IPS DF 4.7 (cell line): ENCODE measurements around the gene ACAT2.
"Not testable (repeated sequence)": the region's sequence is repeated elsewhere in the genome, so short reads cannot be mapped to it uniquely, and the experiment has no call there.

Experiments used
- DNase-seq: peaks from one replicate; pipeline ENCODE4 v3.0.0-alpha.2; 2013; ENCODE audit warnings: low spot score; ENCODE audit errors: extremely low read depth

ACAT2 gene

DNA sequence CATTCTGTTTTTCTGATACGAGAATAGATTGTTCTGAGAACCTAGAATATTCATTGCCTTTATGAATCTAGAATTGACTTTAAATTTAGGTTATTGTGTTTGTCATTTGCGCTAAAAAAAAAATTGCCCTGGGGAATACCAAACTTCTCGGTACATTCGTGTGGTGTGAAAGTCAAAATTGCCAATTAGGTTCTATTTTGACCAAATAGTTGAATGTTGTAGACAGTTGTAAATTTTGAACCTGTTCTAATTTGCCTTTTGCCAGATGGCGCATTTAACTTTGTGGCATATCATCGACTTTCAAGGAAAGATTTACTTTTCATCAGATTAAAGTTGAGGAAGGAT is 31.5 kb upstream of the ACAT2 start:
- DNase-seq: no peak

GRCh38 chr6:159732550-159732949 is 29.3 kb upstream of the ACAT2 start:
- DNase-seq: not testable (repeated sequence)

- not testable (repeated sequence) for DNase-seq
These were observed 28.4 kb upstream of the ACAT2 start for GRCh38 chr6:159733395-159733794.

- no peak for DNase-seq
These were observed 24.9 kb upstream of the ACAT2 start for GRCh38 chr6:159736908-159737307.

- DNase-seq: no peak
These were observed 22.5 kb upstream of the ACAT2 start for GRCh38 chr6:159739341-159739740.

- DNase-seq: no peak
These were observed 19.7 kb upstream of the ACAT2 start for GRCh38 chr6:159742165-159742564.

GRCh38 chr6:159745081-159745480 is 16.8 kb upstream of the ACAT2 start:
- DNase-seq: no peak

- DNase-seq: no peak
These were observed 15.1 kb upstream of the ACAT2 start for GRCh38 chr6:159746759-159747158.

DNA sequence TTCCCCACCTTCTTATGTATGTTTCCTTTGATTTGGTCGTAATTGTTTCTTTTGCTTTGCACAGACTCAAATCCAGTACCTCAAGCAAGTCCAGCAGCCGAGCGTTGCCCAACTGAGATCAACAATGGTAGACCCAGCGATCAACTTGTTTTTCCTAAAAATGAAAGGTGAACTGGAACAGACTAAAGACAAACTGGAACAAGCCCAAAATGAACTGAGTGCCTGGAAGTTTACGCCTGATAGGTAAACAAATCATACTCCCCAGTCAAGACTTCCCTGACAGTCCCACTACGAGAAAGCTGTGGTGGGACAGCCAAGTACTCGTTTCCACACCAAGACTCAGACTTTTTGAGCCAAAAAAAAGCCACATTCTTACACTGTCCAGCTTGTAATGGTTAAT is 13.7 kb upstream of the ACAT2 start:
- not testable (repeated sequence) for DNase-seq

DNA sequence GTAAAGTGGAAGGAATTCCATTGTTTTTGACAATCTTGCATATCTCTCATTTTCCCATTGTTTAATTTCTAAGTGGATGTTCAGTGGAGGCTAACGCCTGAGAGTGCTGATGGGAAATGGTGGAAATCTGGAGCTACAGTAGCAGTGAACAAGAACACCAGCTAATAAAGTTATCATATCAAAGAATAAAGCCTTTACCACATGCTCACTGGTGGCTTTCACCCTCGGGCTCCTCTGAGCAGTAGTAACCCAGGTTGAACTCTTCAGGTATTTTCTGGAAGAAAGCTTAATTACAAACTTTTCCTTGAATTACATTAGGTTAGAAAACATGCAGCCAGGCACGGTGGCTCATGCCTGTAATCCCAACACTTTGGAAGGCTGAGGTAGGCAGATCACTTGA is 10.4 kb upstream of the ACAT2 start:
- DNase-seq: no peak

- DNase-seq: no peak
These were observed 8.6 kb upstream of the ACAT2 start for GRCh38 chr6:159753081-159753872.

- DNase-seq: no peak
These were observed 7.4 kb upstream of the ACAT2 start for GRCh38 chr6:159754401-159754800.

DNA sequence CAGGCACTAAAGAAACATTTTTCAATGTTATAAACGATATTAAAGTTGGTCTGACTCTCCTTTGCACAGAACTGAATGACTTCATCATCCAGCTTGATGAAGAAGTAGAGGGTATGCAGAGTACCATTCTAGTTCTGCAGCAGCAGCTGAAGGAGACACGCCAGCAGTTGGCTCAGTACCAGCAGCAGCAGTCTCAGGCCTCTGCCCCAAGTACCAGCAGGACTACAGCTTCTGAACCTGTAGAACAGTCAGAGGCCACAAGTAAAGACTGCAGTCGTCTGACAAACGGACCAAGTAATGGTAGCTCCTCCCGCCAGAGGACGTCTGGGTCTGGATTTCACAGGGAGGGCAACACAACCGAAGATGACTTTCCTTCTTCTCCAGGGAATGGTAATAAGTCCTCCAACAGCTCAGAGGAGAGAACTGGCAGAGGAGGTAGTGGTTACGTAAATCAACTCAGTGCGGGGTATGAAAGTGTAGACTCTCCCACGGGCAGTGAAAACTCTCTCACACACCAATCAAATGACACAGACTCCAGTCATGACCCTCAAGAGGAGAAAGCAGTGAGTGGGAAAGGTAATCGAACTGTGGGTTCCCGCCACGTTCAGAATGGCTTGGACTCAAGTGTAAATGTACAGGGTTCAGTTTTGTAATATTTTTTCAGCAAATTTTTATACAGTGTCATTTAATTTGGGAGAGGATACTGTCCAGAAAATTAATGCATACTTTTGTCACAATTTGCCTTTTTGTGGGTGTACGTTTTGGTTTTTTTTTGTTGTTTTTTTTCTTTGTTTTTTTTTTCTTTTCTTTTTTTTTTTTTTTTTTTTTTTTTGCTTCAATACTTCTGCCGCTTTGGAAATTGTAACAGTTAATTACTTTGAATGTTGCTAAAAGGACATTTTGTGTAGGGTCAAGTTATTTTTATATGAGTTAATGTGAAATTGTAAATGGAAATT is 6.6 kb upstream of the ACAT2 start:
- DNase-seq: no peak

DNA sequence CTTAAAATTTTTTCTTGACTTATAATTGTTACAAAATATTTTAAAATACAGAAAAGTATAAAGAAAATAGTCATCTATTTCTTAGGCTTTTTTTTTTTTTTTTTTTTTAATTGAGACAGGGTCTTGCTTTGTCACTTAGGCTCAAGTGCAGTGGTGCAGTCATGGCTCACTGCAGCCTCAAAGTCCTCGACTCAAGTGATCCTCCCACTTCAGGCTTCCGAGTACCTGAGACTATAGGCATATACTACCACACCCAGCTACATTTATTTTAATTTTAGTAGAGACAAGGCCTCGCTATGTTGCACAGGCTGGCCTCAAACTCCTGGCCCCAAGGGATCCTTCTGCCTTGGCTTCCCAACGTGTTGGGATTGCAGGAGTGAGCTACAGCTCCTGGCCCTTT is 5.3 kb upstream of the ACAT2 start:
- DNase-seq: no peak

DNA sequence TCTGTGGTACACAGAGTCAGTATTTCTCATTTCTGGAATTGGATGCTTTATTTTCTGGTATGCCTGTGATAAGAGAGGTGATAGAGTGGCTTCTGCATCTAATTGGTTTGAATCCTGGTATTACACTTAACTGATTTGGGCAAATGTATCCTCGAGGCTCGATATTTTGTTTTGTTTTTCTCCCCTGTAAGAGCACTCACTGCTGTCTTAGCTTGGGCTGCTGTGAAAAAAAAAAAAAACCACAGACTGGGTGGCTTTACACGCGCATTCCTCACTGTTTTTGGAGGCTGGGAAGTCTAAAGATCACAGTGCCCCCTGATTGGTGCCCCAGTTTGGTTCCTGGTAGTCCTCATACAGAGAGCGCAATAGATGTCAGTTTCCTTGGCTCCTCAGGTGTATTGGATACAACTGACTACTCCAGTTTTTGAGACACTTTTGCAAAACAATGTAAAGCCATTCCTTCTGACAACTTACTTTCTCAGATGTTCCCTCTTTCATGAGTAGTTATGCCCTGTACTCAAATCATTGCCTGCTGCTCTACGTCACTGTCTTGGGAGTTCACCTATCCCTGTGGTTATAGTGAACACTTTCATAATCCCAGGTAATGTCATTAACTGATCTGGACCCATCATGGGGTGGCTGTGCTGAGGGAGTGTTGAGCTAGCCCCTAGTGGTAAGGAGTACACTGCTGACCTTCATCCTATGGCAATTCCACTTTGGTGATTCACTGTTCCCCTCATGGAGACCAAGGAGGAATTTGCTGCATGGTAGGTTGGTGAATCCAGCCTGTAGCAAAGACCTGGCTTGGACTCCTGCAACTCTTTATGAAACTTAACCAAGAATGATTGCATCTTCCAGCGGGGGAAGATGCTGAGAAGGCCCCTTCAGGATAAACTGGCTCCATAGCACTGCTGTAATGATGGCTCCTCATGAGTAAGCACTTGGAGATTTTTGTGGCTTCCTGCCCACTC is 3.5 kb upstream of the ACAT2 start:
- no peak for DNase-seq

DNA sequence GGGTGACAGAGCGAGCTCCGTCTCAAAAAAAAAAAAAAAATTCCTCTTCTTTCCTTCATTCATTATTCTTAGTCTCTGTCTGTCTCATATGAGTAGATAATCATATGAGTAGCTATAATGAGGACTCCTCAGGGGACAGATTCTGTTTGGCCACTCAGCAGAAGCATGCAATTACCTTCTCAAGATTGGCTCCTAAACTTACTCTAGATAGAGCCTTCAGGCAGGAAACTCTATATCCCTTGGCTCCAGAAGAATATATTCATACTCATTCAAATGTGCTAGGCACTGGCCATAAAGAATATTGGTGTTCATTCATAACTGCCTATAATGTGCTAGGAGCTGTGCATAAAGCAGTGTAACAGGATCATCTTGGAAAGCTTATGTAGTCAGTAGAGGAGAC is 2.2 kb upstream of the ACAT2 start:
- DNase-seq: no peak

DNA sequence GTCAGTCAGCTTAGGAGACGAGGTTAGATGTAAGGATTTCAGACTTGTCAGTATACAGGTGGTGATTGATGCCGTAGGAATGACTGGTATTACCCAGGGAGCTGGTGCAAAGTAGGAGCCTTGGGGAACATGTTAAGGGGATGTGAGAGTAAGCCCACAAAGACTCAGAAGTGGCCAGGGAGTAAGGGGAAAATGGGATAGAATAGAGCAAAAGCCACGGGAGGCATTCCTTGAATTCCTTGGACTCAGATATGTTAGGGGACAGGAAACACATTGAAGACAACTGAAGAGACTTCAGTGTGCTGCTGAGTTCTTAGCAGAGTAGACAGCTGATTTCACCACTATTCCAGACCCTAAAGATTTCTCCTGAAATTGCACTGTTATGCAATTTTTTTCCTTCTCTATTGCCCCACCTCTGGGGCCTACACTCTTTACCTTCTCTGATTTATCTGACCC is 1.2 kb upstream of the ACAT2 start:
- no peak for DNase-seq

- DNase-seq: no peak
These were observed 544 bp upstream of the ACAT2 start for GRCh38 chr6:159761129-159761872.

- DNase-seq: no peak
These were observed 942 bp downstream of the ACAT2 start for GRCh38 chr6:159762681-159763293.

- no peak for DNase-seq
These were observed 5.1 kb downstream of the ACAT2 start for GRCh38 chr6:159766906-159767305.
